Mesendoderm (in vitro differentiated cells): ENCODE data around the gene LCE1B.

Experiments
- DNase-seq: peaks from one replicate; pipeline ENCODE4 v3.0.0; 2013
- H2AK5ac ChIP-seq: 2 replicates; pipeline ENCODE4 v1.6.1; 2013; ENCODE audit warnings: low read length, inconsistent platforms
- H2BK120ac ChIP-seq: 2 replicates; pipeline ENCODE4 v1.6.1; 2013; ENCODE audit warnings: low read depth, mild to moderate bottlenecking, low read length, moderate library complexity, mixed read lengths
- H2BK15ac ChIP-seq: replicated peaks from 2 replicates; pipeline ENCODE4 v1.6.1; 2013; ENCODE audit warnings: low read depth, mild to moderate bottlenecking, moderate library complexity
- H2BK5ac ChIP-seq: 2 replicates; pipeline ENCODE4 v1.6.1; 2013; ENCODE audit warnings: low read length, inconsistent platforms
- H3K18ac ChIP-seq: 2 replicates; pipeline ENCODE4 v1.6.1; 2013; ENCODE audit warnings: mild to moderate bottlenecking, low read length, mixed read lengths
- H3K23ac ChIP-seq: one replicate; pipeline ENCODE4 v1.6.1; 2013; ENCODE audit warnings: low read length
- H3K27ac ChIP-seq: 2 replicates; pipeline ENCODE4 v1.5.1; 2013; ENCODE audit warnings: low read depth, mild to moderate bottlenecking, inconsistent platforms, low read length, moderate library complexity
- H3K27me3 ChIP-seq: 2 replicates; pipeline ENCODE4 v1.6.1; 2013; ENCODE audit warnings: low read length, control low read depth, mild to moderate bottlenecking, inconsistent platforms; ENCODE audit not compliant: insufficient read depth, poor library complexity
- H3K36me3 ChIP-seq: 2 replicates; pipeline ENCODE4 v1.6.1; 2013; ENCODE audit warnings: low read length, inconsistent platforms; ENCODE audit not compliant: control insufficient read depth, insufficient read depth
- H3K4ac ChIP-seq: one replicate; pipeline ENCODE4 v1.6.1; 2013; ENCODE audit warnings: low read depth, mild to moderate bottlenecking, low read length, moderate library complexity
- H3K4me1 ChIP-seq: 2 replicates; pipeline ENCODE4 v1.6.1; 2013; ENCODE audit warnings: low read depth, low read length, inconsistent platforms; ENCODE audit not compliant: control insufficient read depth
- H3K4me2 ChIP-seq: 2 replicates; pipeline ENCODE4 v1.6.1; 2013; ENCODE audit warnings: low read length
- H3K4me3 ChIP-seq: 2 replicates; pipeline ENCODE4 v1.5.1; 2013; ENCODE audit warnings: mild to moderate bottlenecking, low read length
- H3K56ac ChIP-seq: one replicate; pipeline ENCODE4 v1.6.1; 2013; ENCODE audit warnings: low read length
- H3K79me1 ChIP-seq: 2 replicates; pipeline ENCODE4 v1.6.1; 2013; ENCODE audit warnings: low read length, inconsistent platforms
- H3K79me2 ChIP-seq: 2 replicates; pipeline ENCODE4 v1.6.1; 2013; ENCODE audit warnings: mild to moderate bottlenecking, low read length; ENCODE audit not compliant: control insufficient read depth, insufficient read depth
- H3K9ac ChIP-seq: 2 replicates; pipeline ENCODE4 v1.6.1; 2013; ENCODE audit warnings: low read length, inconsistent platforms
- H4K5ac ChIP-seq: one replicate; pipeline ENCODE4 v1.6.1; 2013; ENCODE audit warnings: low read length
- H4K8ac ChIP-seq: one replicate; pipeline ENCODE4 v1.6.1; 2013; ENCODE audit warnings: low read depth, mild to moderate bottlenecking, control low read depth, low read length, moderate library complexity
- WGBS: extraction: QIAGEN DNeasy Blood & Tissue Kit; methylation state at CpG from one replicate; pipeline ENCODE4 v1.1.7; 2013; ENCODE audit warnings: low lambda C conversion rate, missing lambda C conversion rate; ENCODE audit not compliant: insufficient coverage; ENCODE audit errors: extremely low coverage; 5-methylcytosine and 5-hydroxymethylcytosine counted together

LCE1B gene

DNA sequence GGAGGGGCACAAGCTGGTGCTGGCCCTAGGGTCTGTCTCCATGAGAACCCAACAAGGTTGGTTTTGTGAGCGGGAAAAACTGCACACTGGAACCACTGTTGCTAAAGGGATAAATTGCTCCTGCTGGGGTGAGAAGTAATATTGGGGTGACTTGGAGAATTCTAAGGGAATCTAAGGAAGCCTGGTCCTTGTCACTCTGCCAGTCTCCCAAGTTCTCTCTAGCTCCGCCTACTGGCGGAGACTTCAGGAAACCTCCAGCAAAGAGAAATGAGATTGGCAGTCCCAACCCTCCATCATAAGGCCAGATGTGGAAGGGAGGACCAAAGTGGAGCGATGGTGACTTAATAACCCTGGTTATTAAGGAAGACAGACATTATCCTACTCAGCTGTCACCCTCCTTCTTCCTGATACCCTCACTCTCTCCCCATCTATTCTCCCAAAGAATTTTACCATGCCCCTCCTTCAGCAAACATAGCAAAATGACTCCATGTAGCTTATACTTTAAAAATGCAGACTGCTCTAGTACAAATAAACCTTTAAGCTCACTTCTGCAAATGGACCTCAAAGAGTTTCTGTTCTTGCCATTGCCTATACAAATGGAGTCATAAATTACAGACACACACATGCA is 34.1 kb upstream of the LCE1B start:
- no CpG with 5 or more reads among the region's 4 CpGs for WGBS
- H4K5ac ChIP-seq: no peak overlapping the region
- no peak overlapping the region for H3K56ac ChIP-seq
- H3K36me3 ChIP-seq: no peaks in the 10 kb centered on the region
- peak; percentile 33 for DNase-seq
- no peaks in the 10 kb centered on the region for H3K79me2 ChIP-seq
- no peak overlapping the region for H3K9ac ChIP-seq
- no peak overlapping the region for H2BK120ac ChIP-seq
- no peak overlapping the region for H3K27ac ChIP-seq
- H3K18ac ChIP-seq: no peak overlapping the region
- no peak overlapping the region for H3K4me3 ChIP-seq
- no peak overlapping the region for H3K4me2 ChIP-seq
- H2BK15ac ChIP-seq: no peak overlapping the region
- no peak overlapping the region for H3K4ac ChIP-seq
- no peak overlapping the region for H3K23ac ChIP-seq
- H2AK5ac ChIP-seq: no peak overlapping the region
- no peaks in the 10 kb centered on the region for H3K79me1 ChIP-seq
- H3K4me1 ChIP-seq: no peaks in the 10 kb centered on the region
- no peak overlapping the region for H2BK5ac ChIP-seq
- no peaks in the 10 kb centered on the region for H3K27me3 ChIP-seq
- no peak overlapping the region for H4K8ac ChIP-seq

DNA sequence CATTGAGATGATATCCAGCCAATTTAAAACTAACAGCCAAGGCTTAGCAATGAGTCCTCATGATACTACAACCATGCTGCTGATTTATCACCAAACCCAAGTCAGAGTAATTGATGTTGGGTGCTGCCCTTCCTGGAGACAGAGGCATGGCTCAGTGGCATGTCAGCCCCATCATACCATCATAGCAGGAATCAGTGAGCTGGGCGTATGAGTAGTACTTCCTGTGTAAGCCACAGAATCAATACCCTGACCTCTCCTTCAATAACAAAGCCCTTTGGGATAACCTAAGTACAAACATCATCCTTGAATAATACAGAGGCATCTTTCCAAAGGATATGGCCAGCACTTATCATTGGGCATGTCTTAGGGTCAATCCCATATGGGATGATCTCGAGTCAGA is 28.7 kb upstream of the LCE1B start:
- no peaks in the 10 kb centered on the region for H3K4me1 ChIP-seq
- H4K5ac ChIP-seq: no peak overlapping the region
- DNase-seq: no peak
- no peak overlapping the region for H3K27ac ChIP-seq
- H2BK15ac ChIP-seq: no peak overlapping the region
- H3K4me3 ChIP-seq: no peak overlapping the region
- no peak overlapping the region for H3K18ac ChIP-seq
- no peak overlapping the region for H2AK5ac ChIP-seq
- no peak overlapping the region for H3K4me2 ChIP-seq
- WGBS: no CpG with 5 or more reads among the region's 2 CpGs
- H3K36me3 ChIP-seq: no peaks in the 10 kb centered on the region
- no peak overlapping the region for H2BK5ac ChIP-seq
- no peaks in the 10 kb centered on the region for H3K79me1 ChIP-seq
- H3K27me3 ChIP-seq: no peaks in the 10 kb centered on the region
- H3K23ac ChIP-seq: no peak overlapping the region
- no peaks in the 10 kb centered on the region for H3K79me2 ChIP-seq
- H3K56ac ChIP-seq: no peak overlapping the region
- no peak overlapping the region for H4K8ac ChIP-seq
- no peak overlapping the region for H2BK120ac ChIP-seq
- no peak overlapping the region for H3K9ac ChIP-seq
- H3K4ac ChIP-seq: no peak overlapping the region

GRCh38 chr1:152786077-152786476 is 25.7 kb upstream of the LCE1B start, which contains the start of gene LCE1E:
LCE1E (plus strand) TSS chr1:152786257; CDS start chr1:152787300, 1,043 bp downstream.
- Histone ChIP-seq H2BK5ac (no peak within 1 kb of the TSS), H3K4me1 (no peaks in the 10 kb centered on the region), H2BK120ac (no peak within 1 kb of the TSS), H3K4me2 (no peak within 1 kb of the TSS), H2BK15ac (no peak within 1 kb of the TSS), H4K5ac (no peak within 1 kb of the TSS), H2AK5ac (no peak within 1 kb of the TSS), H3K23ac (no peak within 1 kb of the TSS), H3K56ac (no peak within 1 kb of the TSS), H3K27me3 (no peaks in the 10 kb centered on the region), H3K79me1 (no peaks in the 10 kb centered on the region), H3K79me2 (no peaks in the 10 kb centered on the region), H3K18ac (no peak within 1 kb of the TSS), H3K4me3 (no peak within 1 kb of the TSS), H3K4ac (no peak within 1 kb of the TSS), H4K8ac (no peak within 1 kb of the TSS), H3K9ac (no peak within 1 kb of the TSS), H3K36me3 (no peaks in the 10 kb centered on the region), H3K27ac (no peak within 1 kb of the TSS)
- no peak for DNase-seq
- WGBS: no CpG with 5 or more reads among the region's 2 CpGs

DNA sequence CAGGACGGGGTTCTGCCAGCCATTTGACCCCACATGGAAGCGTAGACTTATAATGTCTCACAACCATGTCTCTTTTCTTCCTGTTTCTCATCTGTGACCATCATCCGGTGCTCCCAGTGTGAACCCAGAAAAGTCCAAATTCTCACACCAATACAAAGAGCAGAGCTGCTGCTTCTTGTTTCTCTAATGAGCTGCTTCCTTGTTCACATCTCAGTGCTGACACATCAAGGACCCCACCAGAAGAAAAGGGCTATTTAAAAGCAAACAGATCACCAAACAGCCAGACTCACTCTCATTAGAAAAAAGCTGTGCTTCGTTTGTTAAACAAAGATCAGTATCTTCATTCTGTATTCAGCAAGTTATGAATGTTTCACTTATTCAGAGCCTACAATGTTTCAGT is 16.1 kb upstream of the LCE1B start:
- no peak overlapping the region for H3K4me3 ChIP-seq
- H2BK5ac ChIP-seq: no peak overlapping the region
- no peak overlapping the region for H3K23ac ChIP-seq
- H3K79me2 ChIP-seq: no peaks in the 10 kb centered on the region
- no peak overlapping the region for H2BK120ac ChIP-seq
- H2BK15ac ChIP-seq: no peak overlapping the region
- no peak overlapping the region for H3K27ac ChIP-seq
- H3K4me2 ChIP-seq: no peak overlapping the region
- no peaks in the 10 kb centered on the region for H3K27me3 ChIP-seq
- no CpG with 5 or more reads among the region's 4 CpGs for whole genome bisulfite sequencing
- no peak overlapping the region for H2AK5ac ChIP-seq
- H3K9ac ChIP-seq: no peak overlapping the region
- H4K8ac ChIP-seq: no peak overlapping the region
- no peaks in the 10 kb centered on the region for H3K4me1 ChIP-seq
- H3K18ac ChIP-seq: no peak overlapping the region
- no peaks in the 10 kb centered on the region for H3K79me1 ChIP-seq
- no peak overlapping the region for H3K56ac ChIP-seq
- no peak overlapping the region for H3K4ac ChIP-seq
- H4K5ac ChIP-seq: no peak overlapping the region
- DNase-seq: no peak
- no peaks in the 10 kb centered on the region for H3K36me3 ChIP-seq

- no peak within 1 kb of the TSS for H2BK5ac ChIP-seq
- no peak within 1 kb of the TSS for H3K9ac ChIP-seq
- no peak within 1 kb of the TSS for H4K8ac ChIP-seq
- no peaks in the 10 kb centered on the region for H3K27me3 ChIP-seq
- H2AK5ac ChIP-seq: no peak within 1 kb of the TSS
- no peak within 1 kb of the TSS for H3K56ac ChIP-seq
- H2BK120ac ChIP-seq: no peak within 1 kb of the TSS
- no peak for DNase-seq
- H3K4me2 ChIP-seq: no peak within 1 kb of the TSS
- no peaks in the 10 kb centered on the region for H3K79me1 ChIP-seq
- no peak within 1 kb of the TSS for H3K27ac ChIP-seq
- no peaks in the 10 kb centered on the region for H3K79me2 ChIP-seq
- H3K4me1 ChIP-seq: no peaks in the 10 kb centered on the region
- no peak within 1 kb of the TSS for H3K4me3 ChIP-seq
- no peak within 1 kb of the TSS for H2BK15ac ChIP-seq
- no peak within 1 kb of the TSS for H3K18ac ChIP-seq
- H3K23ac ChIP-seq: no peak within 1 kb of the TSS
- H3K4ac ChIP-seq: no peak within 1 kb of the TSS
- no peak within 1 kb of the TSS for H4K5ac ChIP-seq
- H3K36me3 ChIP-seq: no peaks in the 10 kb centered on the region
- no CpG with 5 or more reads among the region's 3 CpGs for WGBS
Observed at GRCh38 chr1:152796421-152796820, 15.3 kb upstream of the LCE1B start, which contains the start of gene LCE1D. LCE1D (plus strand) TSS chr1:152796721; CDS start chr1:152797795, 1,074 bp downstream.

- WGBS: no CpG with 5 or more reads among the region's 1 CpG
- no peak overlapping the region for H3K4ac ChIP-seq
- H4K5ac ChIP-seq: no peak overlapping the region
- no peaks in the 10 kb centered on the region for H3K4me1 ChIP-seq
- H3K36me3 ChIP-seq: no peaks in the 10 kb centered on the region
- no peak for DNase-seq
- no peak overlapping the region for H3K56ac ChIP-seq
- no peak overlapping the region for H4K8ac ChIP-seq
- no peak overlapping the region for H2BK120ac ChIP-seq
- no peak overlapping the region for H3K18ac ChIP-seq
- no peak overlapping the region for H3K9ac ChIP-seq
- no peak overlapping the region for H3K4me2 ChIP-seq
- no peaks in the 10 kb centered on the region for H3K79me1 ChIP-seq
- H2AK5ac ChIP-seq: no peak overlapping the region
- no peaks in the 10 kb centered on the region for H3K27me3 ChIP-seq
- H2BK15ac ChIP-seq: no peak overlapping the region
- no peaks in the 10 kb centered on the region for H3K79me2 ChIP-seq
- H3K23ac ChIP-seq: no peak overlapping the region
- H2BK5ac ChIP-seq: no peak overlapping the region
- no peak overlapping the region for H3K27ac ChIP-seq
- no peak overlapping the region for H3K4me3 ChIP-seq
Observed at GRCh38 chr1:152801333-152801732, 10.4 kb upstream of the LCE1B start.
